Activated CD4-positive, CD25-positive, alpha-beta regulatory T cell (primary cell): ENCODE measurements around the gene CCDC73.

Source experiments
- DNase-seq, 4 experiments: peaks; one replicate each; lab custom pipeline; 2025; lab: John Stamatoyannopoulos, UW

The CCDC73 gene

DNA sequence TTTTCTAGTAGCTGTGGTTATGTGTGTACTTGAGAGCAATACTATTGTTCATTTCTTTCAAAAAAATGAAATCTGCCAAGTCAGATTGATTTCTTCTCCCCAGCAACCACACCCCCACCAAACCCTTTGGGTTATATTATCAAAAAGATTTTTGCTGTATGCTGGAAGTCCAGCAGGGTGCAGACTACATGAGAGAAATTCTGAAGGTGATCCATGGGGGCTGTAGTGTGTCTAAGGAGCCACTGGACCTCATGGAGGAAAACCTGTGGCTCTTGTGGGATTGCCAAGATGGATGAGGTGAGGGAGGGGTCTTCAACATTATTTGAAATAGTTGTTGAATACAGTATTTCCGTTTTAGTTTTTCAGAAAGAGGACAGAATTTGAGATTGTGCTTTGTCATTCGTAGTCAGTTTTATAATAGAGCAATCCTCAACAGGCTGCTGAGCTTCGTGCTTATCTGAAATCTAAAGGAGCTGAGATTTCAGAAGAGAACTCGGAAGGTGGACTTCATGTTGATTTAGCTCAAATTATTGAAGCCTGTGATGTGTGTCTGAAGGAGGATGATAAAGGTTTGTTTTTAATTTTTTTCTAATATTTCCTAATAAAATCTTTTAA, 207.8 kb downstream of the CCDC73 start:
- DNase-seq = no peak

DNA sequence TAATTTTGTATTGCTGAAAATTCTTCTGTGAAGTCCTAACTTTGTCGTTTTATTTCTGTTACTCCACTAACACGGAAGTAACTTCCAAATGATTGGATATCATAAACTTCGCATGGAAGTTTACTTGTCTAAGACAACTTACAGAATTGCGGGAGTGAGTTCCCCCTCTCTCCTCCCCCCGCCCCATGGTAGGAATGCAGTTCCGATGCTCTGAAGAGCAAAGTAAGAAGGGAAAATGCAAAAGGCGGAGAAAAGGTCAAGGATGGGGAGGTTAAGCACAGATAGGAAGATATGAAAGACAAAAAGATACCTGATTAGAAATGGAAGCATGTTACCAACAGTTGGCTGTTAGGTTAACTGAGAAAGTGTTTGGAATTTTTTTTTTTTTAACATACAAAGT, 209.5 kb downstream of the CCDC73 start:
- no peak for DNase-seq

DNA sequence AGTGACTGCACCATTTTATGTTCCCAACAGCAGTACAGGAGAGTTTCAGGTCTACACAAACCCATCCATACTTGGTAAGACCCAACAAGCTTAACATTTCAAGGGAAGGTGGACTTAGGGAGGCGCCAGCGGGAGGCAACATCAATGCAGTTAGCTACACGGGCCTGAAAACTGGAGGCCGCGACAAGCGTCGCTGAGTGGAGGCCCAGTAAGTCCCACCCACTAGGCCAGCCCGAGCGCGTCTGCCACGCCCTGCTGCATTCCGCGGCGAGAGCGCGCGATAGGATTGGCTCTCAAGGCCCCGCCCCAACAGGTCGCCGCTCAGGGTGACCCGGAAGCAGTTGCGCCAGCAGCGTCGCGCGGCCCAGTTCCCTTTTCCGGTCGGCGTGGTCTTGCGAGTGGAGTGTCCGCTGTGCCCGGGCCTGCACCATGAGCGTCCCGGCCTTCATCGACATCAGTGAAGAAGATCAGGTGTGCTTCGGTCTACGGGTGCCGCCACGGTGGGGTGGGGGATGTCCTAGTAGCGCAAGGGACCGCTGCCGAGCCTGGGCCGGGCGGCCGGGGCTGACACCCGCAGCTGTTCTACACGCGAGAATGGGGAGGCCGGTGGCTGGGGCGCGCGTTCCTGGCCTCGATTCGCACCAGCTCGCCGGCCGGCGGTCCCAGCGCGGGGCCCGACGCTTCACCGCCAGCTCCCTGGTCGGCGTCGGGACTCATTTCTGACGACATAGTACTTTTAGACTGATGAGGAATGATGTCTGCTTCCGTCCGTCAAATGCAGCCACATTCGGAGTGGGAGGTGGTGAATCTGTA, 210.8 kb downstream of the CCDC73 start, which contains the start of gene EIF3M:
EIF3M (plus strand) TSS at position 373 of the 813 bp plus-strand sequence; CDS start at position 430, 57 bp downstream.
- peak; percentile 91 to 94 (median 93) for DNase-seq

DNA sequence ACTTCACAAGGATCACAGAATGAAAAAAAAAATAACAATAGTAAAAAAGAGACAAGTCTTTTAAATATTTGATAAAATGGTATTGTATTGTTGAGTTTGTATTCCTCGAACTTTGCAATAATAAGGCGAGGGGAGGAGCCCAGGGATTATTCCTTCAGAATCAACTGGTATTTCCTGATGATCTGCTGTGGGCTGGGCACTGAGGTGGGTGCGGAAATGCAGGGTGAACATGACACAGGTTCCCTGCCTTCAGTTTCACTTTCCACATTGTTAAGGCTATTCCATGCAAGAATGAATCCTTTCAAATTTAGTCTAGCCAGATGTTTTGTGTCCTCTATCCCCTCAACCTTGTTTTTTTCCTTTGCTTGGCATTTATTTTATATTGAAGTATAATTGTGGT, 212.9 kb downstream of the CCDC73 start:
- no peak for DNase-seq

DNA sequence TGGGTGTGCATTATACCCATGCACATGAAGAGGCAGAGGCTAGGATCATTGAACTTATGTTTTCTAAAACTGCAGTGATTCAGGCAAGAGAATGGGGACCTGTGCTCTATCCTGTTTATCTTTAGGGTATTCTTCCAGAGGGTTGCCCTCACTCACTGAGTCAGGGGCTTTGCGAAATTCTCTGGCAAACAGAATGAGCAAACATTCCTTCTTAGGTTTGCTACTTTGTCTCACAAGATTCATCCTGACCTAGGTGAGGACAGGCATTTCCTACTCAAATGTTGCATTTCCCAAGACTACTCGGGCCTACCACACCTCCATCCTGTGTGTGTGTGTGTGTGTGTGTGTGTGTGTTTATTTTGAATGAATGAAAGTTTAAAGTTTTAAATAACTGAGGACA, 213.5 kb downstream of the CCDC73 start:
- no peak for DNase-seq

- no peak for DNase-seq
These were observed 218.0 kb downstream of the CCDC73 start for GRCh38 chr11:32576456-32576855.

DNA sequence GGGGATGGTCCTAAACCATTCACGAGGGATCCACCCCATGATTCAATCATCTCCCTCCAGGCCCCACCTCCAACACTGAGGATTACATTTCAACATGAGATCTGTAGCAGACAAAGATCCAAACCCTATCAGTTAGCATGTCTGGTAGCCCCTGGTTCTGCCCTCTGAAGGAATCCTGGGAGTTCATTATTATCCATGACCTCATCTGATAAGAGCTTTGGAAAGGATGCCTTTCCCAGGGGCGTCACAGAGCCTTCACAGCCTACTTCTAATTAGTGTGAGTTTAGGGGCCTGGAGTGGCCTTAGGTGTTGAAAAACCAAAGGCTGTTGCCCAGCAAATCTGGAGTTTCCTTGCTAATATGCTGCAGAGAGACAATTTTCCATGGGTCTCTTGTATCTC, 219.4 kb downstream of the CCDC73 start:
- no peak for DNase-seq

- DNase-seq = no peak
These were observed 220.0 kb downstream of the CCDC73 start for GRCh38 chr11:32574421-32574820.

GRCh38 chr11:32573228-32573627, 221.2 kb downstream of the CCDC73 start:
- no peak for DNase-seq

DNA sequence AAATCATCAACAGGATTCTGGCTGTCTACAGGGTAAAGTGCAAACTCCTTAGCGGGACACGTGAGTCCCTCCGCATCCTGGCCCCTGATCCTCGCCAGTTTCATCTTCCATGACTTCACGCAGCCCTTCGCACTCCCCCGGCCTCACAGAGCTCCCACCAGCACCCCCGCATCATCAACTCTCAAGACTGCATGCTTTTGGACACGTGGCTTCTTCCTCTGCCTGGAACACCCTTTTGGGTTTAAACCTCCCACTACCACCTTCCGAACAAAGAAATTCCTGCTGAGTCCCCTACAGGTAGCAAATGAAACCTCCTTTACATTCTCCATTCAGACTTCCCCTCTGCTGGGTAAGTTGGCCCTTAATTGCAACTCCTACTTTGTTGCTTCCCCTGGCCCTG, 223.4 kb downstream of the CCDC73 start:
- no peak for DNase-seq

DNA sequence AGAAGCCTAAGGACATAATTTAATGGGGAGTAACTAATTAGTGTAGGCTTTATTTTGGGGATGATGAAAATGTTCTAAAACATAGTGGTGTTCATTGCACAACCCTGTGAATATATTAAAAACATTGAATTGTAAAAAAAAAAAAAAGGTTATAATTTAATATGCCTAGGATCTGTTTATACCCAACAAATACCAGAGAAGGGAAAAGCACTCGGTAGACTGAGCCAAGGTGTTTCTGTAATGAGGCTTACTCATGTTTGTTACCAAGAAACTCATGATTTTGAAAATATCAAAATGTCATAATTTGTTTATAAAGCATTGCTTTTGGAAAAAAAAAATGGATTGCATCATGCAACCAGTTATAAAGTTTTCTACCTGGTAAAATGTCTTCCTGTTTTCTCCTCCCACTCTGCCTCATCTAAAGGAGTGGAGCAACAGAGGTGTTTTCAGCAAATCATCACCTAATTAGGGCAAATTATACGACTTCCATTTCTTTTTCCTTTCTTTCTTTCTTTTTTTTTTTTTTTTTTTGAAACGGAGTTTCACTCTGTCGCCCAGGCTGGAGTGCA, 225.1 kb downstream of the CCDC73 start:
- DNase-seq = no peak

DNA sequence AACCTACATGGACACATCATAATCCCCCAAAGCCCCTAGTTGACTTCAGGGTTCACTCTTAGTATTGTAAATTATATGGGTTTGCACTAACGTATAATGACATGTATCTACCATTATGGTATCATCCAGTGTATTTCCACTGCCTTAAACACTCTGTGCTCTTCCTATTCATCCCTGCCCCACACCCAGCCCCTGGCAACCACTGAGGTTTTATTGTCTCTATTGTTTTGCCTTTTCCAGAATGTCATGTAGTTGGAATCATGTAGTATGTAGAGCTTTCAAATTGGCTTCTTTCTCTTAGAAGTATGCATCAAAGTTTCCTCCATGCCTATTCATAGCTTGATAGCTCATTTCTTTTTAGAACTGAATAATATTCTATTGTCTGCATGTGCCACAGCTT, 227.3 kb downstream of the CCDC73 start:
- DNase-seq = no peak

DNA sequence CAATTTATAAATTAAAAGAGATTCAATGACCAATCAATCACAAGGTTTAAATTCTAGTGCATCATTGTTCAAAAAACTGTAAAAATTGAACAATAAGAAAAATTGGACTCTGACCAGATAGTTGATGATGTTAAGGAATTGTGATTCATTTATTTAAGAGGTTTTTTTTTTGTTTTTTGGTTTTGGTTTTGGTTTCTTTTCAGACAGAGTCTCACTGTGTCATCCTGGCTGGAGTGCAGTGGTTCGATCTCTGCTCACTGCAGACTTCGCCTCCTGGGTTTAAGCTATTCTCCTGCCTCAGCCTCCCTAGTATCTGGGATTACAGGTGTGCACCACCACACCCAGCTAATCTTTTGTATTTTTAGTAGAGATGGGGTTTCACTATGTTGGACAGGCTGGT, 227.9 kb downstream of the CCDC73 start:
- no peak for DNase-seq

DNA sequence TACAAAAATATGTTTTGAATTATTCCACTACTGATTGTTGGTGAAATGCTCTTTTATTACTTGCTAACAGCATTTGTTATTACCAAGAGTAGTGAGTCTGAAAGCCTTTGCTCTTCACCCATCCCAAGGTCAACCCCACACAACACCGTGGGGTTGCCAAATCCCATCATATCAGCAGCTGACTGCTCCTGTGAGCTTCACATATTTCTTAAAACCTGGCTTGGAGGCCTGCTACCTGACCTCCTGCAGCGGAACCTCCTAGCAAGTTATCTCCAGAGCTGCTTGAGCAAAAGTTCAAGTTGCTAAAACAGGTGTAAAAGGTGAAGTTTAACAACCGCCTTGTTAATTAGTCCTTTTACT, 230.9 kb downstream of the CCDC73 start:
- no peak for DNase-seq

DNA sequence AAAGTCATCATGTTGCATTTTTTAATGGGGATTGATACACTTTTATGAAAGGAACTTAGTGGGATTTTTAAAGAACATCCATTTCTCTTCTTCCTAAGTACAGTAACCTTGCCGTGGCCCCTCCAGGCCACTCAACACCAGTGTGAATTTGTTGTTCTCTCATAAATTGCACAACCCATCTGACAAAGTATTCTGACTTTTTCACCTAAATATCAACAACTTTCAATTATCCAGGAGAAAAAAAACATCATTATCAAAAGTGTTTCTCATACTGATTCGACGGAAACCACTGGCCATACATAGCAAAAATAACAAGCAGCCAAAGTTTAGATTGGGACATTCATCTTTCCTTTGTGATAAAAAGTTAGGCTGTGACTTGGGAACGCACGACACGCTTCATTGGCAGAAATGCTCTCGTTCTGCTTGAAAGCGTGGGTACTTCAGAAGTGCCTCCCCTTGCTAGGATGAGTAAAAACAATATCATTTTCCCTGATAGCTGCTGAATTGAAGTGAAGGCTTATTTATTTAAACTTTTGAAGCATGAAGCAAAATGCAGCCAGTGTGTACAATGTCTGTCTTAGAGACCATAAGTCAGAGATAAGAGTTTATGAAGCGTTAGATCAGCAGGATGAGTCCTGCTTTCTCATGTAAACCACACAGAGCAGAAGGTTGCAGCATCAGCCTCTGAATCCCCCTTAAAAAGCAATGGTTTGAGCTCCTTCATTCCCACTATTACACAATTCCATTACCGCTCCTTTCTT, 231.4 kb downstream of the CCDC73 start:
- no peak for DNase-seq

DNA sequence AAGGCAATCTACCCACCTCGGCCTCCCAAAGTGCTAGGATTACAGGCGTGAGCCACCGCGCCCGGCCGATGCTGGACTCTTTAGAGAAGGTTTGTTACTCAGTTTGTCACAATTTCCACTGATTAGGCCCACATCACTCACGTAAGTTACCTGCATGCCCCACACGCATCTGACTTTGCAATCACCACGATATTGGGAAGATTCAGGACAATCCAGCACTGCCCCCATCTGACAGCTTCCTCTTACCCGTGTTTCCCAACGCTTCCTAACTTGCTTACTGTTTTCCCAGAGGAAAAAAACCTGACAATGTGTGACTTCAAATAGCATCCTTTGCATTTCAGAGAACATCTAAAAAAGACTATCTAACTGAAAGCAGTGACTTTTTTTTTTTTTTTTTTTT, 232.6 kb downstream of the CCDC73 start:
- DNase-seq = no peak

DNA sequence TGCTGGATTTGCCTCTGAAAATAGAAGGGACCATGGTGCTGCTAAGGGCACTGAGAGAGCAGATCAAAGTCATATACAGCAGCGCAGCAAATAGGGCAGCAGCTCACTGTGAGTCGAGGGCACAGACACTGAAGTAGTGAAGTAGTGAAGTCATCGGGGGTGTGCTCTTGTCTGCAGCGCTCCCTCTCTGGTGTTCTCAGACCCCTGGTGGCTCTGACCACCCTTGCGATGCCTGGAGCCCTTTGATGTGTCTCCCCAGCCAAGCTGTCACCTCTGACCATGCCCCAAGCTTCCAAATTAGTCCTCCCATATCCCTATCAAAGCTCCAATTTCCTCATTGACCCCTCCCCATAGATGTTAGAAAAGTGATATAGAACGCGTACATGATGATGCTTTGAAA, 238.6 kb downstream of the CCDC73 start:
- DNase-seq = no peak

DNA sequence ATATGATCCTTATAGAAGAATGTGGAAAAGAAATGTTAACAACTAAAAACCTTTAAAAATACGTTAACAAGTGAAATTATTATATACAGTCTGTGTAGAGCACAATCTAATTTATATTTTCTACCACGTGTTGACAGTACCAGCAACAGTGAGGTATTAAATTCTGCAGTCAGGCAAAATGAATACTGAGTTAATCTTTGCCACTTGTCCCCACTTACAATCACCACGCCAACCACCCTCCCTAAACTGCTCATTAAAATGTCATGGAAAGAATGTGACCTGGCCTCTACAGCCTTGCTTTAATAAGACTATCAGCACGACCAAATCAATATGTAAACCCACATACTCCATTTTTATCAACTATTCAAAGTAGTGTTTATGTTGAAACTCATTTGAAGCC, 239.4 kb downstream of the CCDC73 start:
- no peak for DNase-seq
